ENCODE data around the gene EXOSC9. TPM values are rescaled to one million over a fixed set of nuclear protein-coding genes. Genes with fewer than 3 reads are reported as not detected.
A peak's percentile ranks its signal among the peaks of the same experiment; 100 is the strongest.

The EXOSC9 gene
- total RNA-seq, 3 donors from 2014 or later, result 23.4 to 27.2 (median 25.2) TPM

DNA sequence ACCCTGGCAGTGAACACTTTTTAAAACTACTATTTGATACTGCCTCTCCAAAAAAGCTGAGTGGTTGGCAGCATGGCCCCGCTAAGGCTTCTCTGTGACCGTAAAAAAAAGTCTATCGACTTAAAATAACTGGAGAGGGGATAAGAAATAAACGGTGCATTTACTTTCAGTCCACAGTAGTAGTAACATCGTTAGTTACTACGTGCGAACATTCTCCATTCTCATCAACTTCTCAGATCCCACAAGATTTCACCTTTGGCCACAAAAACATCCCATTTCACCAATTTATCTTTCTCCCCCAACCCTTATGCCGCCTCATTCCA, 524 bp upstream of the EXOSC9 start:
- H3K36me3 ChIP-seq, result no peaks in the 10 kb centered on the region
- no peak for DNase-seq (ENCODE audit: low spot score in 2 of 2)
- no peaks in the 10 kb centered on the region for H3K27me3 ChIP-seq
- intact Hi-C loops (cut with DNase I; ENCODE audit: low total_unique reads), result loop anchor here (5.0 kb wide), 1 partner anchor 673 kb away; no protein-coding TSS in a partner anchor
- TF ChIP-seq, protein P1, sequence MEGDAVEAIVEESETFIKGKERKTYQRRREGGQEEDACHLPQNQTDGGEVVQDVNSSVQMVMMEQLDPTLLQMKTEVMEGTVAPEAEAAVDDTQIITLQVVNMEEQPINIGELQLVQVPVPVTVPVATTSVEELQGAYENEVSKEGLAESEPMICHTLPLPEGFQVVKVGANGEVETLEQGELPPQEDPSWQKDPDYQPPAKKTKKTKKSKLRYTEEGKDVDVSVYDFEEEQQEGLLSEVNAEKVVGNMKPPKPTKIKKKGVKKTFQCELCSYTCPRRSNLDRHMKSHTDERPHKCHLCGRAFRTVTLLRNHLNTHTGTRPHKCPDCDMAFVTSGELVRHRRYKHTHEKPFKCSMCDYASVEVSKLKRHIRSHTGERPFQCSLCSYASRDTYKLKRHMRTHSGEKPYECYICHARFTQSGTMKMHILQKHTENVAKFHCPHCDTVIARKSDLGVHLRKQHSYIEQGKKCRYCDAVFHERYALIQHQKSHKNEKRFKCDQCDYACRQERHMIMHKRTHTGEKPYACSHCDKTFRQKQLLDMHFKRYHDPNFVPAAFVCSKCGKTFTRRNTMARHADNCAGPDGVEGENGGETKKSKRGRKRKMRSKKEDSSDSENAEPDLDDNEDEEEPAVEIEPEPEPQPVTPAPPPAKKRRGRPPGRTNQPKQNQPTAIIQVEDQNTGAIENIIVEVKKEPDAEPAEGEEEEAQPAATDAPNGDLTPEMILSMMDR (IDR thresholded peaks at IDR 0.05), result no peak
- no peak for TF ChIP-seq POLR2AphosphoS5 (IDR thresholded peaks at IDR 0.05)
- no peak for TF ChIP-seq POLR2A (IDR thresholded peaks at IDR 0.05)
- H3K4me3 ChIP-seq, result peak overlapping the region; percentile 76 to 95 (median 87)
- no peaks in the 10 kb centered on the region for H3K4me1 ChIP-seq
- peak overlapping the region; percentile 85 to 91 for H3K27ac ChIP-seq
- H3K9me3 ChIP-seq, result no peaks in the 10 kb centered on the region

DNA sequence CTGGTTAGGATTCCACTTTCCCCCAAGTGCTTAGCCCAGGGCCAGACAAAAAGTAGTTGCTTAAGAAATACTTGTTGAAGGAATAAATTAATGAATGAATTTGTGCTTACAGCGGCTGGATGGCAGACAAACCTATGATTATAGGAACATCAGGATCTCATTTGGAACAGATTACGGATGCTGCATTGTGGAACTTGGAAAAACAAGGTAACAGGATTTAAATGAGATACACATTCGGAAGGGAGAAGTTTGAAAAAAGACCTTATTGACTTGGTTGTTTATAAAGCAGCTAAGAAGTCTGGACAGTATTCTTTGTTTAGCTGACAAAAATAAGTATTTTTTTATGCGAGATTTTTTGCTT, 572 bp downstream of the EXOSC9 start:
- intact Hi-C loops (cut with DNase I; ENCODE audit: low total_unique reads), result loop anchor here (5.0 kb wide), 1 partner anchor 674 kb away; no protein-coding TSS in a partner anchor
- Histone ChIP-seq H3K27ac (peak overlapping the region; percentile 85 to 91), H3K4me1 (no peaks in the 10 kb centered on the region), H3K9me3 (no peaks in the 10 kb centered on the region), H3K4me3 (peak overlapping the region; percentile 76 to 95 (median 87)), H3K36me3 (no peaks in the 10 kb centered on the region), H3K27me3 (no peaks in the 10 kb centered on the region)
- TF ChIP-seq POLR2A (IDR thresholded peaks at IDR 0.05) (no peak), POLR2AphosphoS5 (IDR thresholded peaks at IDR 0.05) (no peak)
- TF ChIP-seq, protein P1 (IDR thresholded peaks at IDR 0.05), result no peak
- DNase-seq (ENCODE audit: low spot score in 2 of 2), result no peak

DNA sequence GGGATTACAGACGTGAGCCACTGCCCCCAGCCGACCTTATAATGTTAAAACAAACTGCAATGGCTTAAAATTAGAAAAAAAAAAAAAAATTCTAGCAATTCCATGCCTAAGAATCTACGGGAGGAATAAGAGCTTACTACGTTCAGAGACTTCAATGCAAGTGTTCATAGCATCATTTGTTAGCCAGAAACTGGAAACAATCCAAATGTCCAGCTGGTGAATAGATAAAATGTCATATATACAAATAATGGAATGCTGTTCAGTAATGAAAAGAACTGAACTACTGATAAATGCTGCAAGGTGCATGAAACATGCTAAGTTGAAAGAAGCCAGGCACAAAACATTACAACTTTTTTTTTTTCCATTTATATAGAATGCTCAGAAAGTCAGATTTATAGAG, 5.3 kb downstream of the EXOSC9 start:
- Histone ChIP-seq H3K4me1 (no peaks in the 10 kb centered on the region), H3K36me3 (no peaks in the 10 kb centered on the region)
- intact Hi-C loops (cut with DNase I; ENCODE audit: low total_unique reads), result no loop called here

DNA sequence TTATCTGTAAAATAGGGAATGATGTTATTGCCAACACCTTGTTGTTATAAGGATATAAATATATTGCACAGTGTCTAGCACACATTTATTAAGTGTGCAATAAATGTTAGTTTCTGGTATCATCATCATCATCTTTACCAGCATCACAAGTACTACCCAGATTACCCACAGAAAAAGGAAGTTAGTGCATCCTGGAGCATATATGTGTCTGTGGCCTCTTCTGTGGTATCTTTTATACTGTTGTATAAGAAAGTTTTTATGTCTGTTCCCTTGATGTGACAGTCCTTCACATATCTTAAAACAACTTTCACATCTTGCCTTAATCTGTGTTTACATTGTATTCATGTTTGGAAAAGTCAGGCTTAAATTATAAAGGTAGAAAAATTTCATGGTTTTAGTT, 10.0 kb downstream of the EXOSC9 start:
- H3K27ac ChIP-seq, result no peak overlapping the region
- H3K27me3 ChIP-seq, result no peaks in the 10 kb centered on the region
- no peak overlapping the region for H3K4me3 ChIP-seq
- DNase-seq (ENCODE audit: low spot score in 2 of 2), result no peak
- H3K36me3 ChIP-seq, result no peaks in the 10 kb centered on the region
- intact Hi-C loops (cut with DNase I; ENCODE audit: low total_unique reads), result no loop called here
- H3K4me1 ChIP-seq, result no peaks in the 10 kb centered on the region
- no peak for TF ChIP-seq POLR2AphosphoS5 (IDR thresholded peaks at IDR 0.05)
- TF ChIP-seq, protein P1 (IDR thresholded peaks at IDR 0.05), result no peak
- no peak for TF ChIP-seq POLR2A (IDR thresholded peaks at IDR 0.05)
- no peaks in the 10 kb centered on the region for H3K9me3 ChIP-seq

More for the DNA sequence above, 5.3 kb downstream of the EXOSC9 start:
- Histone ChIP-seq H3K27ac (no peak overlapping the region), H3K9me3 (no peaks in the 10 kb centered on the region), H3K4me3 (no peak overlapping the region), H3K27me3 (no peaks in the 10 kb centered on the region)
- TF ChIP-seq POLR2A (IDR thresholded peaks at IDR 0.05) (no peak), POLR2AphosphoS5 (IDR thresholded peaks at IDR 0.05) (no peak)
- TF ChIP-seq, protein P1 (IDR thresholded peaks at IDR 0.05), result no peak
- DNase-seq (ENCODE audit: low spot score in 2 of 2), result no peak

DNA sequence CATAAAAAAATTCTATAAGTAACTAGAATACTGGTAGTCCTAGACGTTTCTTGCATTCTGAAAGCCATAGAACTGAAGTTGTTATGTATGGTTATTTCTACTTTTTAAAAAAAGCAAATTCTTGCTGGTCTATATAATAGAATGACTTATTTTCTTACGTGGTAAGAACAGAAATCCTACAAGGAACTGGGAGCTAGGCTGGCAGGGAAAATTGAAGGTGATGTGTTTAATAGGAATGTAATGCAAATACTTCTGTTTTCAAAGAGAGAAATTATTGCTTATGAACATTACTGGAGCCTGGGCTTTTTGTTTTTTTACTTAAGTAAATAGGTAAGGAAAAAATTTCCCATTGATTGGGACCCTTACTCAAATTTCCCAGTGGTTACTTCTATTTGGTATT, 13.6 kb downstream of the EXOSC9 start:
- TF ChIP-seq POLR2A (IDR thresholded peaks at IDR 0.05) (no peak), POLR2AphosphoS5 (IDR thresholded peaks at IDR 0.05) (no peak)
- TF ChIP-seq, protein P1 (IDR thresholded peaks at IDR 0.05), result no peak
- Histone ChIP-seq H3K9me3 (no peaks in the 10 kb centered on the region), H3K27ac (no peak overlapping the region), H3K27me3 (no peaks in the 10 kb centered on the region), H3K4me1 (no peaks in the 10 kb centered on the region), H3K4me3 (no peak overlapping the region), H3K36me3 (no peaks in the 10 kb centered on the region)
- DNase-seq (ENCODE audit: low spot score in 2 of 2), result no peak
- intact Hi-C loops (cut with DNase I; ENCODE audit: low total_unique reads), result no loop called here

Data from breast epithelium (tissue), 4 donors.